ENCODE measurements around the gene L3HYPDH. TPM values are rescaled to one million over a fixed set of nuclear protein-coding genes. Genes with fewer than 3 reads are reported as not detected.

L3HYPDH gene
- total RNA-seq, 1 donor from 2014 or later: 103 TPM

DNA sequence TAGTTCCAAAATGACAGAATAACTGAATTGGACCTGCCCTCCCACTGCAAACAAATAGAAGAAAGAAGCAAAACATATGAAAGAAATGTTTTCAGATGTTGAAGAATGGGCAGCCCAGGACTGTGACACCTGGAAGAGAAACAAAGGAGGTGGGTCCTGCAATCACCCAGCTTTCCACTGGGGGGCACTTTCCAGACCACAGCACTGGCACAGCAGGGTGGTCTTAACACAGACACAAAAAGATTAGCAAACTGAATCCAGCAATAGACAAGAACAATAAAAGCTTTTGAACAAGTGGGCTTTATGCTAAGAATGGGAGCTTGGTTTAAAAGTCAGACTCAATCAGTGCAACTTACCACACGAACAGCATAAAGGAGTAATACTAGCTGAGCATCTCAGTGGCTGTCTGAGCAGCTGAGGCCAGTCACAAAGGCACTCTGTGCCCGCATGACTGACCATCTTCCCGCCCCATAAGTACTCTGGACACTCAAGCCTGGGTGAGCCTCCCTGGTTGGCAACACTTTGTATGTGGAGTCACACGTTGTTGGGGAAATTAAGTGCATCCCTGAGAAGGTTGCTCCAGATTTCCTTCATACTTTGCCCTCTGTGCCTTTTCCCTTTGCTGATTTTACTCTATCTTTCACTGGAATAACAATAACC, 27.8 kb upstream of the L3HYPDH start:
- no peaks in the 10 kb centered on the region for H3K27me3 ChIP-seq

DNA sequence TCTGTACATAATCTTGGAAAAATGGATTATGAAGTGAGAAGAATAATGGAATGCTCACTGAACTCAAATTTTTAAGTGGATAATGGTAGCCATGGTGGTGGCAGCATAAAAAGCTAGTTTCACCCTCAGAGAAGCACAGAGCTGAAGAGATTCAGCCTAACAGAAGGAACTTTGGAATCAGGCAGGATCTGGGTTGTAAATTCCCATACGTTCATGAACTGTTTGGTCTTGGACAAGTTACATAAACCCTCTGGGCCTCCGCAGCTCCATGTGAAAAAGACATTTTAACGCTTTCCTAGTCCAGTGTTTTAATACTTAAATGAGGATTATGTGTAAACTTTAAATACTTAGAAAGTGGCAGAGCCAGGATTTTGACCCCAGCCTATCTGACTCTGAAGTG, 26.8 kb upstream of the L3HYPDH start:
- Histone ChIP-seq H3K27ac (no peak overlapping the region), H3K27me3 (no peaks in the 10 kb centered on the region), H3K4me1 (no peaks in the 10 kb centered on the region), H3K36me3 (no peaks in the 10 kb centered on the region), H3K4me3 (no peak overlapping the region), H3K9me3 (no peaks in the 10 kb centered on the region)
- TF ChIP-seq POLR2AphosphoS5 (IDR thresholded peaks at IDR 0.05; ENCODE audit: insufficient read depth in 1 of 2, low read depth in 1 of 2): no peak
- no peak for TF ChIP-seq POLR2A (IDR thresholded peaks at IDR 0.05)
- TF ChIP-seq, protein P1, sequence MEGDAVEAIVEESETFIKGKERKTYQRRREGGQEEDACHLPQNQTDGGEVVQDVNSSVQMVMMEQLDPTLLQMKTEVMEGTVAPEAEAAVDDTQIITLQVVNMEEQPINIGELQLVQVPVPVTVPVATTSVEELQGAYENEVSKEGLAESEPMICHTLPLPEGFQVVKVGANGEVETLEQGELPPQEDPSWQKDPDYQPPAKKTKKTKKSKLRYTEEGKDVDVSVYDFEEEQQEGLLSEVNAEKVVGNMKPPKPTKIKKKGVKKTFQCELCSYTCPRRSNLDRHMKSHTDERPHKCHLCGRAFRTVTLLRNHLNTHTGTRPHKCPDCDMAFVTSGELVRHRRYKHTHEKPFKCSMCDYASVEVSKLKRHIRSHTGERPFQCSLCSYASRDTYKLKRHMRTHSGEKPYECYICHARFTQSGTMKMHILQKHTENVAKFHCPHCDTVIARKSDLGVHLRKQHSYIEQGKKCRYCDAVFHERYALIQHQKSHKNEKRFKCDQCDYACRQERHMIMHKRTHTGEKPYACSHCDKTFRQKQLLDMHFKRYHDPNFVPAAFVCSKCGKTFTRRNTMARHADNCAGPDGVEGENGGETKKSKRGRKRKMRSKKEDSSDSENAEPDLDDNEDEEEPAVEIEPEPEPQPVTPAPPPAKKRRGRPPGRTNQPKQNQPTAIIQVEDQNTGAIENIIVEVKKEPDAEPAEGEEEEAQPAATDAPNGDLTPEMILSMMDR (IDR thresholded peaks at IDR 0.05): no peak
- intact Hi-C loops (cut with DNase I): no loop called here
- no peak for DNase-seq (ENCODE audit: extremely low spot score in 2 of 2)

More for the DNA sequence above, 27.8 kb upstream of the L3HYPDH start:
- H3K4me1 ChIP-seq: no peaks in the 10 kb centered on the region
- H3K36me3 ChIP-seq: no peaks in the 10 kb centered on the region
- H3K27ac ChIP-seq: no peak overlapping the region
- TF ChIP-seq POLR2A (IDR thresholded peaks at IDR 0.05): no peak
- TF ChIP-seq POLR2AphosphoS5 (IDR thresholded peaks at IDR 0.05; ENCODE audit: insufficient read depth in 1 of 2, low read depth in 1 of 2): no peak
- TF ChIP-seq, protein P1 (IDR thresholded peaks at IDR 0.05): no peak
- no peak for DNase-seq (ENCODE audit: extremely low spot score in 2 of 2)
- no peaks in the 10 kb centered on the region for H3K9me3 ChIP-seq
- intact Hi-C loops (cut with DNase I): no loop called here
- no peak overlapping the region for H3K4me3 ChIP-seq

DNA sequence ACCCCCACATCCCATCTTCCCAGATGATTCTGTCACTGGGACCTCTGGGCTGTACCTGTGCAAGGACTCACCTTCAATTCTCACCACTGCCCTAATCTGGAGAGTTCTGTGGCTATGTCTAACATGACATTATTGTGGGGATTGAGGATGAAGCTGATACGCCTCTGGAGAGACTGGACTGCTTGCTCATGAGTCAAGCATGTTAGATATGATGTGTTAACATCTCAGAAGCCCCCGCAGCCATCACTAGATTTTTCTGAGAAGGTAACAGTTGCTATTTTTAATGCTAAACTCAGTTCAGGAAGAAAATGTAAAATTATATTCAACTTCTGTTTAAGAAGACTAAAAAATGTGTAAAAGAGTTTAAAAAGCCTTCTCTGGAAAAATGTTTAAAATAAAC, 25.8 kb upstream of the L3HYPDH start:
- TF ChIP-seq POLR2AphosphoS5 (IDR thresholded peaks at IDR 0.05; ENCODE audit: insufficient read depth in 1 of 2, low read depth in 1 of 2): no peak
- TF ChIP-seq, protein P1 (IDR thresholded peaks at IDR 0.05): no peak
- no peak for TF ChIP-seq POLR2A (IDR thresholded peaks at IDR 0.05)
- H3K9me3 ChIP-seq: no peaks in the 10 kb centered on the region
- intact Hi-C loops (cut with DNase I): no loop called here
- H3K4me1 ChIP-seq: no peaks in the 10 kb centered on the region
- no peaks in the 10 kb centered on the region for H3K27me3 ChIP-seq
- no peak overlapping the region for H3K27ac ChIP-seq
- no peaks in the 10 kb centered on the region for H3K36me3 ChIP-seq
- no peak for DNase-seq (ENCODE audit: extremely low spot score in 2 of 2)
- no peak overlapping the region for H3K4me3 ChIP-seq

DNA sequence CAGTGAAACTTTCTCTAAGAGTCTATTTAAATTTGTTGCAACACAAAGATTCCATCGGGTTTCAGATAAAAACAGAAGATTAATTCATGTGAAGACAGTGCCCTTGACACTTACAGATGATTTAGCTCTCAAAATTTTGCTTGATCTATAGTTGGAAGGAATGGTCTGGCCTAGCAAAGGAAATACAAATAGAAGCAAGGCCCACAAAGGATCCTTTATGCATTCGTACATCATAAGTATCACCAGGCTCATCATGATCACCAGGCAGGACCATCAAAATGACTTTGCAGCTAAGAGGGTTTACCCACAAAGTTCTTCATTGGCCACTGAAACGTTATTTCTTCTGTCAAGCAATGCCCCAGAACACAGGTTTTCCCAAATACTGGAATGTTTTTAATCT, 24.9 kb upstream of the L3HYPDH start:
- intact Hi-C loops (cut with DNase I): no loop called here
- no peak for TF ChIP-seq POLR2AphosphoS5 (IDR thresholded peaks at IDR 0.05; ENCODE audit: insufficient read depth in 1 of 2, low read depth in 1 of 2)
- TF ChIP-seq, protein P1 (IDR thresholded peaks at IDR 0.05): no peak

DNA sequence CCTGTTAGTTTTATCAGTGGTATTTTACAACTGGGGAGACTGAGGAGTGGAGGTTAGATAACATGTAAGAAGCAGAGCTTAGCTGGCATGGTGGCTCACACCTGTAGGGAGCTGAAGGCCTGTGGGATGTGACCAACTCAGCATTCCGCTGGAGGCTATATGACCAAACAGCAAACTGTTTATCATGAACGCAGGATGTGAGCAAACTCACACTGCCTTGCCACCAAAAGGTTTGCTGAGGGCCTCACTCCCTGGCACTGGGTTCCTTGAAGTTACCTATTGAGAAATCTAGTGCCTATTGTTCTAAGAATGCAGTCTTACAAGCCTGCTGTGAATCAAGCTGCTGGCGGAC, 23.5 kb upstream of the L3HYPDH start:
- Histone ChIP-seq H3K27me3 (no peaks in the 10 kb centered on the region), H3K36me3 (peaks cover 0 to 17% of the 10 kb centered on the region in 2 donors), H3K4me1 (no peaks in the 10 kb centered on the region), H3K9me3 (no peaks in the 10 kb centered on the region), H3K27ac (no peak overlapping the region), H3K4me3 (no peak overlapping the region)
- TF ChIP-seq POLR2A (IDR thresholded peaks at IDR 0.05) (no peak), POLR2AphosphoS5 (IDR thresholded peaks at IDR 0.05; ENCODE audit: insufficient read depth in 1 of 2, low read depth in 1 of 2) (no peak)
- TF ChIP-seq, protein P1 (IDR thresholded peaks at IDR 0.05): no peak
- no peak for DNase-seq (ENCODE audit: extremely low spot score in 2 of 2)
- intact Hi-C loops (cut with DNase I): no loop called here

More for the DNA sequence above, 24.9 kb upstream of the L3HYPDH start:
- no peak overlapping the region for H3K27ac ChIP-seq
- H3K4me3 ChIP-seq: no peak overlapping the region
- no peak for DNase-seq (ENCODE audit: extremely low spot score in 2 of 2)
- H3K36me3 ChIP-seq: peaks cover 0 to 4% of the 10 kb centered on the region in 2 donors
- H3K9me3 ChIP-seq: no peaks in the 10 kb centered on the region
- H3K27me3 ChIP-seq: no peaks in the 10 kb centered on the region
- H3K4me1 ChIP-seq: no peaks in the 10 kb centered on the region

All from vagina (tissue), 2 donors.